Breast epithelium (tissue), 4 donors: ENCODE measurements around the gene VPS13C. TPM values are rescaled to one million over a fixed set of nuclear protein-coding genes. Genes with fewer than 3 reads are reported as not detected.

Experiments
- DNase-seq, 2 donors: peaks; one replicate each; pipeline ENCODE4 v3.0.0-alpha.2; 2019; ENCODE audit warnings: low spot score in 2 of 2
- H3K27ac ChIP-seq, 2 donors: fragments of 200-600 bp; sonication (generic) in 1 of 2; one replicate each; pipeline ENCODE4 v1.5.1; 2016 to 2019; ENCODE audit warnings: mild to moderate bottlenecking in 1 of 2
- H3K27me3 ChIP-seq, 2 donors: fragments of 200-600 bp; sonication (generic) in 1 of 2; one replicate each; pipeline versions ENCODE4 v1.5.1 to v1.6.0; 2017 to 2019; ENCODE audit warnings: control low read depth in 1 of 2, mild to moderate bottlenecking in 1 of 2
- H3K36me3 ChIP-seq: fragments of 200-600 bp; one replicate; pipeline ENCODE4 v1.5.1; 2019
- H3K4me1 ChIP-seq, 2 donors: fragments of 200-600 bp; sonication (generic); one replicate each; pipeline ENCODE4 v1.5.1; 2016 to 2019; ENCODE audit warnings: control low read depth in 1 of 2
- H3K4me3 ChIP-seq, 3 donors: fragments of 200-600 bp; sonication (generic); 1 replicate in 2 of 3; 2 replicates in 1 of 3; pipeline ENCODE4 v1.5.1; 2016 to 2019; ENCODE audit warnings: mild to moderate bottlenecking in 3 of 3, moderate library complexity in 2 of 3
- H3K9me3 ChIP-seq, 2 donors: fragments of 200-600 bp; sonication (generic) in 1 of 2; one replicate each; pipeline ENCODE4 v1.5.1; 2016 to 2019; ENCODE audit warnings: control low read depth in 1 of 2
- POLR2A ChIP-seq: fragments of 450-650 bp; IDR thresholded peaks from one replicate; pipeline ENCODE4 v1.6.1; 2016; ENCODE audit warnings: antibody characterized with exemption, mild to moderate bottlenecking, moderate library complexity
- POLR2AphosphoS5 ChIP-seq, 3 donors: sonication (generic); formaldehyde crosslinking; IDR thresholded peaks; one replicate each; pipeline ENCODE4 v1.6.1; 2017; ENCODE audit warnings: antibody characterized with exemption in 3 of 3
- intact Hi-C: fragments of 100-400 bp; cut with DNase I; formaldehyde crosslinking; loops from one replicate; pipeline ENCODE4 v1.15.1; 2023; ENCODE audit warnings: low total_unique reads
- total RNA-seq, 3 donors: library from RNA; depleted of rRNA; stranded (reverse); fragments of >200 nt; gene quantifications; one replicate each; pipeline ENCODE4 v1.1.0, GENCODE V29; 2016
- TF ChIP-seq, protein P1 (sequence below), 3 donors: fragments of 450-650 bp; IDR thresholded peaks; one replicate each; pipeline ENCODE4 v1.5.1; 2016 to 2017; ENCODE audit warnings: antibody characterized with exemption in 3 of 3, mild to moderate bottlenecking in 3 of 3, moderate library complexity in 3 of 3

VPS13C gene
- total RNA-seq, 3 donors from 2014 or later: 94.4 to 140 (median 117) TPM

DNA sequence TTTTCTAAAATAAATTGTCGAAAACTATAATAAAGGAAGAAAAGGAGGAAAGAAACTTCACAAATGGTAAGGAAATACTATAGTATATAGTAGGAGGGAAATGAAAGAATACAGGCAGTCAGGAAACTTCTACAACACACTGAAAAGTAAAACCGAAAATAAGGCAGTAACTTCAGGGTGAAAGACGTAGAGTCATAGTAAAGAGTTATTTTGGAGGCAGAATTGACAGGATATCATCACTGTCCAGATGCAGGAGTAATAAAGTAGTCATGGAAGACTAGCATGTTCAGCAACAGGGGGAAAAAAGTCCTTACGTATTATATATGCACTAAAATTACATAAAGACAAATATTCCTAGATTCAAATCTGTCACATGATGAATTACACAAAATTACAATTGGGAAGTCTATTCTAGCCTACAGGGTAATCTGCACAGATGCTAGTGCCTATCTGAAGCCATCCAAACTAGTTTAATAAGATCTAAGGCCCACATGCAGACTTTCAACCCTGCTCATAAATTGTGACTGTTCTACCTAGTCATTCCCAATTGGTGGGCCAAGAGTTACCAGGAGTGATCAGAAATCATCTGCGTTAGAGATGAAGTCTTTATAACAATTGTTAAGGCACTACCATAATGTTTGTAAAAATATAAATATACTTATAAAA lies 14.0 kb downstream of the VPS13C start:
- Histone ChIP-seq H3K4me1 (no peaks in the 10 kb centered on the region), H3K27ac (no peak overlapping the region), H3K4me3 (no peak overlapping the region)

DNA sequence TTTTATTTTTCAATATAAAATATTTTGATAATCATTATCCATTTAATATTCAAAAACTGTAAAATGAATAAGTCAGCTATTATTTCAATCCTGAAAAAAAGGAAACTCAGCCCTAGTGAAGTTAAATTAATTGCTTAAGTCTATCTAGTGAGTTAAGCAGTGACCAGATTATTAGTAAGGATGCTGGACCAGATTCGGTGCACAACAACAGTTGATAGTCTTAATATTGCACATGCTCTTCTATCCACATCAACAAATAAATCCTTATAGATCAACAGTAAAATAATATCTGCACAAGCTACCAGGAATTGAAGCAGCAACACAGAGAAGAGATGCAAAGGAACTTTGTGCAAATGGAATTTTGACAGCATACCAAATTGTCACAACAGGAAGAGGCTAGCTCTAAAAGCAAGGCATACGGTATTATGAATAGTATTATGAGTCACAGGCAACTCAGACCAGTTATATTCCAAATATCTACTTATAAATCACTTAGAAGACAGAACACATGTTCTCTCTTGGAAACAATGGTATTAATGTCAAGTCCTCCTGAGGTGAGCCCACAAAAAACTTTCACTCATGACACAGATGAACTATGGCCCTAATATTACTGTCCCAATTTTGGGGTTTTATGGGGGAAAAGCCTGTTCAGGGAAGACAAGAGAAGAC lies 24.9 kb downstream of the VPS13C start:
- intact Hi-C loops: no loop called here
- Histone ChIP-seq H3K4me3 (no peak overlapping the region), H3K36me3 (peaks cover 6% of the 10 kb centered on the region), H3K9me3 (no peaks in the 10 kb centered on the region), H3K27ac (no peak overlapping the region), H3K27me3 (no peaks in the 10 kb centered on the region), H3K4me1 (no peaks in the 10 kb centered on the region)
- DNase-seq: no peak
- TF ChIP-seq, protein P1, sequence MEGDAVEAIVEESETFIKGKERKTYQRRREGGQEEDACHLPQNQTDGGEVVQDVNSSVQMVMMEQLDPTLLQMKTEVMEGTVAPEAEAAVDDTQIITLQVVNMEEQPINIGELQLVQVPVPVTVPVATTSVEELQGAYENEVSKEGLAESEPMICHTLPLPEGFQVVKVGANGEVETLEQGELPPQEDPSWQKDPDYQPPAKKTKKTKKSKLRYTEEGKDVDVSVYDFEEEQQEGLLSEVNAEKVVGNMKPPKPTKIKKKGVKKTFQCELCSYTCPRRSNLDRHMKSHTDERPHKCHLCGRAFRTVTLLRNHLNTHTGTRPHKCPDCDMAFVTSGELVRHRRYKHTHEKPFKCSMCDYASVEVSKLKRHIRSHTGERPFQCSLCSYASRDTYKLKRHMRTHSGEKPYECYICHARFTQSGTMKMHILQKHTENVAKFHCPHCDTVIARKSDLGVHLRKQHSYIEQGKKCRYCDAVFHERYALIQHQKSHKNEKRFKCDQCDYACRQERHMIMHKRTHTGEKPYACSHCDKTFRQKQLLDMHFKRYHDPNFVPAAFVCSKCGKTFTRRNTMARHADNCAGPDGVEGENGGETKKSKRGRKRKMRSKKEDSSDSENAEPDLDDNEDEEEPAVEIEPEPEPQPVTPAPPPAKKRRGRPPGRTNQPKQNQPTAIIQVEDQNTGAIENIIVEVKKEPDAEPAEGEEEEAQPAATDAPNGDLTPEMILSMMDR (IDR thresholded peaks at IDR 0.05): no peak
- TF ChIP-seq POLR2AphosphoS5 (IDR thresholded peaks at IDR 0.05): no peak
- no peak for TF ChIP-seq POLR2A

More for the DNA sequence above, 14.0 kb downstream of the VPS13C start:
- intact Hi-C loops: no loop called here
- Histone ChIP-seq H3K27me3 (no peaks in the 10 kb centered on the region), H3K9me3 (no peaks in the 10 kb centered on the region), H3K36me3 (no peaks in the 10 kb centered on the region)
- DNase-seq: no peak
- TF ChIP-seq POLR2AphosphoS5 (IDR thresholded peaks at IDR 0.05): no peak
- no peak for TF ChIP-seq POLR2A
- TF ChIP-seq, protein P1 (IDR thresholded peaks at IDR 0.05): no peak

DNA sequence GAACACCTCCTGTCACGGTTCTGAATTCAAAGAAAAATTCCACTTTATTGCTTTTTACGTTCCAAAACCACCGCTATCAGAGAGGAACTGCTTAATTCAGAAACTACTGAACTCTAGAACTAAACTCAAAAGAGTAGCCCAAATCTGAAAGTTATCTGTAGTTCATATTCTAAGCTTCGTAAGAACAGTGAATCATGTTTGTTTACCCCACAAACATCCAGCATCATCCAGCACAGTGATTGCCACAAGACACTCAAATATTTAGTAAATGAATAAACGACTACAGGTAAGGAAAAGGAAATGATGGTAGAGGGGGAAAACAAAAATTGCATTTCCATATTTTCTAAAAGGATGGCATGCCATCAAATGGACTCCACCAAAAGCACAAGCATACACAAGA lies 32.3 kb downstream of the VPS13C start:
- no peaks in the 10 kb centered on the region for H3K27me3 ChIP-seq
- TF ChIP-seq POLR2AphosphoS5 (IDR thresholded peaks at IDR 0.05) (no peak), POLR2A (no peak)
- TF ChIP-seq, protein P1 (IDR thresholded peaks at IDR 0.05): no peak
- H3K36me3 ChIP-seq: no peaks in the 10 kb centered on the region
- H3K4me1 ChIP-seq: no peaks in the 10 kb centered on the region
- intact Hi-C loops: no loop called here
- no peak for DNase-seq
- no peak overlapping the region for H3K4me3 ChIP-seq
- H3K9me3 ChIP-seq: no peaks in the 10 kb centered on the region
- H3K27ac ChIP-seq: no peak overlapping the region

DNA sequence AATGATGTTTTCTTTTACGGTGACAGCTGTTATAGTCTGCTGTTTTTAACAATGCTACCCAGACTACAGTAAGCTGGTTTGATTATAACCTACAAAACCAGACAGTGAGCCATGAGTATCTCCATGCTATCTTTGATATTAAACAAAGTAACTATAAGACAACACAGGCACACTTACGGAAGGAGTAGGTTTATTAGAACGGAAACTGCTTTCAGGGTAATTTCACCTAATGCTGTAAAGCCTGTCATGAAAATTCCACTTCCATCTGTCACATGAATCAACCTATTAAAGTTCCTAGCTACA lies 33.0 kb downstream of the VPS13C start:
- H3K4me1 ChIP-seq: no peaks in the 10 kb centered on the region
- H3K9me3 ChIP-seq: no peaks in the 10 kb centered on the region
- no peaks in the 10 kb centered on the region for H3K27me3 ChIP-seq
- intact Hi-C loops: no loop called here
- no peaks in the 10 kb centered on the region for H3K36me3 ChIP-seq
- H3K4me3 ChIP-seq: no peak overlapping the region
- no peak for DNase-seq
- H3K27ac ChIP-seq: no peak overlapping the region
- TF ChIP-seq POLR2AphosphoS5 (IDR thresholded peaks at IDR 0.05) (no peak), POLR2A (no peak)
- TF ChIP-seq, protein P1 (IDR thresholded peaks at IDR 0.05): no peak

DNA sequence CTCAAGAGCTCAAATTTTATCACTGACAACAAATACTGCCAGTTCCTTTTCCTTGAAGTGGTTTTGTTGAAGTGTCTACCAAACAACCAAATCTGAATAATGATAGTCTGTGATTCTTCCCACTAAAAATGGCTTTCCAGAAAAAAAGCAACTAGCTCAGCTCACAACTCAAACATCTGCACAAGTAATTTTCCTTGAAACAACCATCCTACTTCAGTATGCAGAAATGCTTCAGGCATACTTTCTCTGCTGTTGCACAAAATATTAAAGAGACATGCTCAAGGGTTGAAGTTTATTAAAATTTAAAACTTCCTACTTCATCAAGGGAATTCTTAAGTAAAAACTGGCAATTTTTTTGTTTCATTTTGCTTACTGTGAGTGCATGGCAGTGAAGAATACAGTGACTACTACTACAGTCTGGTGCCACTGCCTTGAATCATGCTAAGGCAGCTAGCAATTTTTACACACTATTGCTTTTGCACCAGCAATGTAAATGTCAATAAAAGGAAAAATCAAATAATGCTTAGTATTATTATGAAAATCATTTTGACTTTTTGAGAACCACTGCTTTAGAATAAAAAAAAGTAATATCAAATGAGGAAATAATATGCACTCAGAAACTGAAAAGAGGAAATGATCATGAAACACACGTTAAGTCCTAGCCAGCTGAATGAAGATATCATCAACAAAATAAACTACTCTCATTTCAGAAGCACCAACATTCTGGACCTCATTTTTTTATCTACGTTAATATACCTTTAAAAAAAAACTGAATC lies 33.6 kb downstream of the VPS13C start:
- Histone ChIP-seq H3K4me3 (no peak overlapping the region), H3K4me1 (no peaks in the 10 kb centered on the region), H3K9me3 (no peaks in the 10 kb centered on the region), H3K27me3 (no peaks in the 10 kb centered on the region), H3K27ac (no peak overlapping the region), H3K36me3 (no peaks in the 10 kb centered on the region)
- TF ChIP-seq, protein P1 (IDR thresholded peaks at IDR 0.05): no peak
- TF ChIP-seq POLR2AphosphoS5 (IDR thresholded peaks at IDR 0.05): no peak
- no peak for TF ChIP-seq POLR2A
- DNase-seq: no peak
- intact Hi-C loops: no loop called here
